IPS-18a (cell line): Measurements from ENCODE around the gene FXYD2.

ENCODE experiments used
- H3K27ac ChIP-seq: one replicate; pipeline ENCODE4 v1.5.1; 2013; ENCODE audit warnings: low read length
- H3K27me3 ChIP-seq: one replicate; pipeline ENCODE4 v1.6.1; 2013; ENCODE audit warnings: mild to moderate bottlenecking, low read length; ENCODE audit not compliant: control insufficient read depth, insufficient read depth
- H3K36me3 ChIP-seq: one replicate; pipeline ENCODE4 v1.6.1; 2013; ENCODE audit warnings: low read depth, low read length; ENCODE audit not compliant: control insufficient read depth
- H3K4me1 ChIP-seq: one replicate; pipeline ENCODE4 v1.6.1; 2013; ENCODE audit warnings: low read depth, low read length; ENCODE audit not compliant: control insufficient read depth
- H3K4me3 ChIP-seq: one replicate; pipeline ENCODE4 v1.5.1; 2013; ENCODE audit warnings: low read length
- H3K9ac ChIP-seq: one replicate; pipeline ENCODE4 v1.6.1; 2013; ENCODE audit warnings: mild to moderate bottlenecking, low read length, moderate library complexity
- H3K9me3 ChIP-seq: one replicate; pipeline ENCODE4 v1.6.1; 2013; ENCODE audit warnings: low read depth, low read length; ENCODE audit not compliant: control insufficient read depth

Gene FXYD2

GRCh38 chr11:117796872-117797529 is 27.5 kb downstream of the FXYD2 start, which contains the start of gene DSCAML1:
Gene DSCAML1 (minus strand): TSS chr11:117797216. CDS start chr11:117797079, 137 bp downstream.
- H3K27me3 ChIP-seq: peaks cover 73% of the 10 kb centered on the region

GRCh38 chr11:117796456-117796871 is 28.1 kb downstream of the FXYD2 start:
- peaks cover 5% of the 10 kb centered on the region for H3K4me1 ChIP-seq
- H3K27me3 ChIP-seq: peaks cover 73% of the 10 kb centered on the region
- H3K9ac ChIP-seq: no peak overlapping the region
- no peaks in the 10 kb centered on the region for H3K36me3 ChIP-seq
- H3K4me3 ChIP-seq: peak overlapping the region; percentile 55
- no peak overlapping the region for H3K27ac ChIP-seq
- no peaks in the 10 kb centered on the region for H3K9me3 ChIP-seq

More at GRCh38 chr11:117796872-117797529, 27.5 kb downstream of the FXYD2 start, which contains the start of gene DSCAML1:
- Histone ChIP-seq H3K9ac (no peak within 1 kb of the TSS), H3K9me3 (no peaks in the 10 kb centered on the region), H3K36me3 (no peaks in the 10 kb centered on the region), H3K4me3 (peak within 1 kb of the TSS; percentile 55), H3K4me1 (peaks cover 5% of the 10 kb centered on the region), H3K27ac (no peak within 1 kb of the TSS)

GRCh38 chr11:117795638-117796455 is 28.7 kb downstream of the FXYD2 start:
- H3K9ac ChIP-seq: no peak overlapping the region
- peak overlapping the region; percentile 55 for H3K4me3 ChIP-seq
- H3K36me3 ChIP-seq: no peaks in the 10 kb centered on the region
- no peak overlapping the region for H3K27ac ChIP-seq
- no peaks in the 10 kb centered on the region for H3K9me3 ChIP-seq
- peaks cover 5% of the 10 kb centered on the region for H3K4me1 ChIP-seq
- H3K27me3 ChIP-seq: peaks cover 73% of the 10 kb centered on the region

GRCh38 chr11:117794772-117795629 is 29.5 kb downstream of the FXYD2 start:
- Histone ChIP-seq H3K27me3 (peaks cover 73% of the 10 kb centered on the region), H3K4me1 (peaks cover 5% of the 10 kb centered on the region), H3K4me3 (peak overlapping the region; percentile 55), H3K9ac (no peak overlapping the region), H3K9me3 (no peaks in the 10 kb centered on the region), H3K27ac (no peak overlapping the region), H3K36me3 (no peaks in the 10 kb centered on the region)

- no peaks in the 10 kb centered on the region for H3K36me3 ChIP-seq
- no peaks in the 10 kb centered on the region for H3K9me3 ChIP-seq
- no peak overlapping the region for H3K27ac ChIP-seq
- peaks cover 5% of the 10 kb centered on the region for H3K4me1 ChIP-seq
- H3K9ac ChIP-seq: no peak overlapping the region
- peaks cover 66% of the 10 kb centered on the region for H3K27me3 ChIP-seq
- no peak overlapping the region for H3K4me3 ChIP-seq
Measured at GRCh38 chr11:117794135-117794534, 30.4 kb downstream of the FXYD2 start.

- Histone ChIP-seq H3K4me3 (no peak overlapping the region), H3K27me3 (peaks cover 60% of the 10 kb centered on the region), H3K27ac (no peak overlapping the region), H3K9ac (no peak overlapping the region), H3K36me3 (no peaks in the 10 kb centered on the region), H3K4me1 (peaks cover 5% of the 10 kb centered on the region), H3K9me3 (no peaks in the 10 kb centered on the region)
Measured at GRCh38 chr11:117793583-117793982, 31.0 kb downstream of the FXYD2 start.

DNA sequence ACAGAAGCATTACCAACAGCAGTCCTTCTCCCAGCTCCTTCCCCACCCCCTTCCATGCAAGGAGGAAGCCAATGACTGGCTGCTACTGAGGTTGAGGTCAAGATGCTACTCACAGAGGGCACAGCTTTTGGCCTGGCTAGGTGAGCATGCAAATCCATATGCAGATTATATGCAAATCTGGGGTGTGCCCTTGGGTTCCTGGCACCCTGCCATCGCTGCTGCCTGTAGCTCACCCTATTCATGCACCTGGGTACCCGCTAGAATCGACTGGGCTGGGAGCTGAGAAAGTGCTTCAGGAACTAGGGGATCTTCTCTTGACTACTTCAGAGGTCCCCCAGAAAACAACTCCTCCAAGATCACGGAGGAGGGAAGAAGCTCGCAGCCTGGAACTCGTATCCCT is 31.6 kb downstream of the FXYD2 start:
- Histone ChIP-seq H3K4me3 (no peak overlapping the region), H3K27me3 (peaks cover 54% of the 10 kb centered on the region), H3K9me3 (no peaks in the 10 kb centered on the region), H3K4me1 (peaks cover 5% of the 10 kb centered on the region), H3K27ac (no peak overlapping the region), H3K36me3 (no peaks in the 10 kb centered on the region), H3K9ac (no peak overlapping the region)

GRCh38 chr11:117792241-117792640 is 32.3 kb downstream of the FXYD2 start:
- Histone ChIP-seq H3K27me3 (peaks cover 47% of the 10 kb centered on the region), H3K27ac (no peak overlapping the region), H3K36me3 (no peaks in the 10 kb centered on the region), H3K4me3 (no peak overlapping the region), H3K9ac (no peak overlapping the region), H3K9me3 (no peaks in the 10 kb centered on the region), H3K4me1 (peaks cover 5% of the 10 kb centered on the region)

DNA sequence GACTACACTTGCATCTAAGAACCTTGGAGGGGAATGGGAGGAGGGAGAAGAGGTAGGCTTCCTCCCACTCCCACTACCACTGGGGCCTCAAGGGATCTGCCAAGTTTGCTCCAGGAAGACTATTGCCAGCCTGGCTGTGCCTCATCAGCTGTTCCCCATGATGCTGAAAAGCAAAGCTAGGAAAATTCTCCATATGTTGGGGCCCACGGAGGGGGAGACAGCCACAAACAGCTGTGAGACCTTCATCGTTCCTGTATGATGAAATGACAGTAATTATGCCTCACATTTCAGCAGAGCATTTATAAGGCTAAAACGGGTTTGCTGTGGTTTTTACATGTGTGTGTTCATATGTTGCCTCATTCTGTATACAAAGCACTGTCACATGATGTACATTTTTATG is 34.3 kb downstream of the FXYD2 start:
- no peak overlapping the region for H3K27ac ChIP-seq
- H3K9ac ChIP-seq: no peak overlapping the region
- no peaks in the 10 kb centered on the region for H3K36me3 ChIP-seq
- H3K9me3 ChIP-seq: no peaks in the 10 kb centered on the region
- H3K4me3 ChIP-seq: no peak overlapping the region
- peaks cover 27% of the 10 kb centered on the region for H3K27me3 ChIP-seq
- no peaks in the 10 kb centered on the region for H3K4me1 ChIP-seq

- no peaks in the 10 kb centered on the region for H3K4me1 ChIP-seq
- no peak overlapping the region for H3K4me3 ChIP-seq
- peaks cover 17% of the 10 kb centered on the region for H3K27me3 ChIP-seq
- H3K36me3 ChIP-seq: no peaks in the 10 kb centered on the region
- H3K9me3 ChIP-seq: no peaks in the 10 kb centered on the region
- no peak overlapping the region for H3K27ac ChIP-seq
- no peak overlapping the region for H3K9ac ChIP-seq
Measured at GRCh38 chr11:117789241-117789640, 35.3 kb downstream of the FXYD2 start.
